HUDEP-2 (cell line): Measurements from ENCODE around the gene UTP18.
"Not testable (repeated sequence)": the region's sequence is repeated elsewhere in the genome, so short reads cannot be mapped to it uniquely, and the experiment has no call there.

Experiments
- DNase-seq, 76 experiments: peaks; one replicate each; lab custom pipeline; 2025; ENCODE audit not compliant: unreplicated experiment in 76 of 76; lab: John Stamatoyannopoulos, UW

UTP18 gene

DNA sequence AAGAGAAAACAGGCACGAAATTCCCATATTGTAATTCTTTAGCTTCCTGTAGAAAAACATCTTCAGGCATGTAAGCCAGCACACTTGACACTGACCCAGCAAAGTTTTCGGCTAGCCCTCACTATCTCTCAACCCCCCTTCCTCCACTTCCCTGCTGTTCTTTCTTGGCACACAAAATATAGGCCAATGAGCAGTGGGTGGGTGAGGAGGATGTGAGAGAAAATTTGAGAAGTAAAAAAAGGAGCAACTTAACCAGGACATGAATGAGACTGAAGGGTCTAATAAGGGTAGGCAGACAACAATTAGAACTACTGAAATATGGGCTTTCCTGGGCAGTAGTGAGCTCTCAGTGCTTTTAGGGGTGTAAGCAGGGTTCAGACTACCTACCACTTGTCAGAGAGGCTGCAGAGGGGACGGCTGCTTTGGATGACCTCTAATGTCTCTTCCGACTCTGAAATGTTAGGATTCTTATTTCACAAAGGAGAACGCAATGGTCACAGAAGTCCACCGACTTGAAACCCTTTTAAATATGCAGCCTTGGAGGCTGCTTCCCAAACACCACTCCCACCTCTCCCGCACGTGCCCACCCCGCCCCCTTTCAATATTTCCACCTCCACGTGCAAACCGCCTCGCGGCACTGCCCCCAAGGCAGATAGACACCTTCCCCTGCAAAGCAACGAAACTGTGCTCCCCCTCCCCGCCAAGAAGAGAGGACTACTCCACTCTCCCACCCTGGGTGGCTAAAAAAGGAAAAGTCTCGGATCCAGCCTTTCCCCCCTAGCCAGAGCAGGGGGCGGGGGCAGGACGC is 1.4 kb upstream of the UTP18 start:
- DNase-seq: peak in 33 of 76 experiments; percentile 2 to 49 (median 17)

DNA sequence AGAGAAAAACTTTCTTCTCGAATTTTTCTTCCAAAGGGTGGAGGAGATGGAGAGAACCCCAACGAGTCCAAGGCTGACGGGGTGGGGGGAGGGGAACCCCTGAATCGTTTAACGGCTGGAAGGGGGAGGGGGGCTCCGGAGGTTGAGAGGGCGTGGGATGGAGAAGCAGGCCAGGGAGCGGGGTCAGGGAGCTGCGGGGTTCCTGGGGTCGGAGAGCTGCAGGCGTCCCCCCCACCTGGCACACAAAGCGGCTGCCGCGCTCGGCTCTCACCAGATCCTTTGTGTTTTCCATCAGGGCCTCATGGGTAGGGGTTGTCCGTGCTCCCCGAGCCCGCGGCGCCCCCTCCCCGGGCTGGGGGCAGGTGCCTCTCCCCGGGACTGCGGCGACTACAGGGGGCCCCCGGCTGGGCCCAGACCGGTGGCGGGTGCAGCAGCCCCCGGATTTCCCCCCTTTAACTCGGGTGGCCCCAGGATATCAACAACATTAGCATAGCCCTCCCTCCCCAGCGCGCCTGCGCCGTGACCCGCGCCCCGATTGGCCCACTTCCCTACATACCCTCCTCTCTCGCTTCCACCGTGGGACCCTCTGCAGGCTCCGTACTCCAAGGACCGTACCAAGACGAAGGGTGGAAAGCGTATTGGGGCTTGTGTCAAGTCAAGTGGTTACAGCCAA is 646 bp upstream of the UTP18 start, which contains the start of gene MBTD1:
Gene MBTD1, minus strand, starts transcription at position 486 of the 673 bp plus-strand sequence. CDS start 34,888 bp downstream, outside the sequence.
- peak in 72 of 76 experiments; percentile 66 to 97 (median 90) for DNase-seq

DNA sequence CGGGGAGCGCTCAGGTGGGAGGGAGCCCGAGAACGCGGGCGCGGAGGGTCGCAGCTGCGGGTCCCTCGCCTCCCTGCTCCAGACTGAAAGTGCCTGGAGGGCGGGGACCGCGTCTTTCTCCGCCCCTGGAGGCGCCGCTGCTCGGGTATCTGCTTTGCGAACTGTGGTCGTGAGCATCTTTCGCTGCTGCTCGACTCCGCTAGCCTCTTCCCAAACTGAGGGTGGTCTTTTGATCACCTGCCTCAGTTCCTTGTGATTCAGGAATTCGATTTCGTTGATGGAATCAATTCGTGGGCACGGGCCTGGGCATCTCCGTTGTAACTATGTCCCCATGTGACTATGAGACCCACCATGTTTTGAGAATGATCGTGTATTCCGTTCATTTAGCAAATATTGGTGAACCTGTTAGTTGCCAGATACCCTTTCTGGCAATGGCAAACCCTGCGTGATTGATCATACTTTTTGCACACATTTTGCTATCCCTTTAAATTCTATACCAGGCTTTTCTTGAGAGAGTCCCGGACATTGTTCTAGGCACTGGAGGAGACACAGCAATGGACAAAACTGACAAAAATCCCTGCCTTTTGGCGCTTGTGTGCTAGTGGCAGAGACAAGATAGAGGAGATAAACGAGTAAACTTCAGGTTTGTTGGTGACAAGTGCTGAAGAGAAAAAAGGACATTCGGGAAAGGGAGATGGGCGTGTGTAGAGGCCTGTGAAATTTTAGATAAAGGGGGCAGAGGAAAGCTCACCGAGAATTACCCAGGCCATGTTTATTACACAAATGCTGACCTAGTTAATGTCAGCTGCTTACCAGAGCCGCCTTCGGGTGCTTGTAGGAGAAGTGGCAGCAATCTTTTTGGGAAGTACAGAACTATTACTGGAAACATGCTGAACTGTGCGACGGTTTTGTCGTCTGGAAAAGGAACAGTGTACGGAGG is 948 bp downstream of the UTP18 start:
- peak in 24 of 76 experiments; percentile 3 to 48 (median 18) for DNase-seq

DNA sequence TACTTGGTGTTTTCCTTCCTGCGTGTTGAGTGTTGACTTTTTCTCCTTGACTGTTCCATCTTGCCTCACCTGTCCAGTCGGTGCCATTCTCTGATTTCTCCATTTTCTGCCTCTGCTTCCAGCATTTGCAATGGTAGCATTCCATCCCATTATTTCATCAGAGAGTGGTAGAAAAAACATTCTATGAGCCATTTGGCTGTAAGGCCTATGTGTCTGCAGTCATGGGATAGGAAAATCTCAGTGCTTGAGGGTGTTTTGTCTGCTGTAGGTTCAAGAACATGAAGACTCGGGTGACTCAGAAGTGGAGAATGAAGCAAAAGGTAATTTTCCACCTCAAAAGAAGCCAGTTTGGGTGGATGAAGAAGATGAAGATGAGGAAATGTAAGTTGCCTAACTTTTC is 2.7 kb downstream of the UTP18 start:
- no peak for DNase-seq

DNA sequence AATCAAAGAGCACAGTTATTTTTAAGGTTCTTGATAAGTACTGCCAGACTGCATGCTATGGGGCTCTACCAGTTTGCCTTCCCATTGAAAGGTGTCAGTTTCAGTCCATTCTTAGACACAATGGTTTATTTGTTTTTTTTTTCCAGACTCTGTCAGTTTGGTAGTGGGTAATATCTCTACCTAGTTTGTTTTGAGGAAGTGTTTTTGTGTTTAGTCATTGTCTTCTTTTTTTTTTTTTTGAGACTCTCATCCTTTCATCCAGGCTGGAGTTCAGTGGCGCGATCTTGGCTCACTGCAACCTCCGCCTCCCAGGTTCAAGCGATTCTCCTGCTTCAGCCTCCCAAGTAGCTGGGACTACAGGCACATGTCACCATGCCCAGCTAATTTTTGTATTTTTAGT is 4.1 kb downstream of the UTP18 start:
- DNase-seq: not testable (repeated sequence)

DNA sequence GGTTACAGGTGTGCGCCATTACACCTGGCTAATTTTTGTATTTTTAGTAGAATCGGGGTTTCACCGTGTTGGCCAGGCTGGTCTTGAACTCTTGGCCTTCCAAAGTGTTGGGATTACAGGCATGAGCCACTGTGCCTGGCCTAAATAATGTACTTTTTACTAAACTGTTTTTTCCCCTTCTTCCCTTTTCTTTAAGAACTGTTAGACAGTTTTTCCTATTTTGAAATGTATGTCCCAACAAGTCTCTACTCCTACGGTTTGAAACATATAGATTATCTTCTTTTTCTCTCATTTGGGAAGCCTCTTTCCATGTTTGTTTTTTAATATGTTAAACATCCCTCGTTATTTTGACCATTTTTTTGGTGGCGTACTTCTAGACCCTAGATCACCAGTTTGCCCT is 9.6 kb downstream of the UTP18 start:
- no peak for DNase-seq

DNA sequence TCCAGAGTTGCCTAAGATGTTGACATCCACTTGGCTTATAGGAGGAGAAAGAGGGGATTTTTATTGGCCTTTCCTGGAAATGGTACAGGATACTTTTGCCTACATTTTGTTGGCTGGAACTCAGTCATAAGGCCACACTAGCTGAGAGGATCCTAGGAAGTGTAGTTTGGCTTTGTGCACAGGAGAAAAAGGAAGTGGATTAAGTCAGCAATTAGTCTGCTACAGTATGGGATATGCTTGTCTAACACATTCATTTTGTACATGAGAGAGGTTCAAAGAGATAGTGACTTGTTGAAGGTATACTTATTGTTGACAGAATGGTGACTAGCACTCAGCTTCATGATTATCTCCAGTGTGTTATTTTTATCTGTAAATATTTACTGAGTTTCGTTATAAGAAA is 10.3 kb downstream of the UTP18 start:
- no peak for DNase-seq

DNA sequence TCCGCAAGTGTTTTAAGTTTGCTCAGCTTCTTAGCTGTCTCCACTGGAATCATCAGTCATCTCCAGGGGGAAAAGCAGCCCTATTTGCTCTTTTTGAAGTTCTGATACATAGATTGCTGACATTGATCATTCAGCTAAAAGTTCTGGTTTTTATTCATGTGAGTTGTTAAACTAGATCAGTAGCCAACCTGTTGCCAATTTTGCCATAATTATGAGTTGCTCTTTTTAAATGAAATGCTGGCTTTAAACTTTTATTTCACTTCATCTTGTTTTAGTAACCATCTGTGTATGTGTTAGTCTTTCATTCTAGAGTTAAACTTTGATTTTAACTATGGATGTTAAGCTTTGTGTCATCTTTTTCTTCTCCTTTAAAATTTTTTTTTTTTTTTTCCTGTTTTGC is 12.5 kb downstream of the UTP18 start:
- DNase-seq: no peak

DNA sequence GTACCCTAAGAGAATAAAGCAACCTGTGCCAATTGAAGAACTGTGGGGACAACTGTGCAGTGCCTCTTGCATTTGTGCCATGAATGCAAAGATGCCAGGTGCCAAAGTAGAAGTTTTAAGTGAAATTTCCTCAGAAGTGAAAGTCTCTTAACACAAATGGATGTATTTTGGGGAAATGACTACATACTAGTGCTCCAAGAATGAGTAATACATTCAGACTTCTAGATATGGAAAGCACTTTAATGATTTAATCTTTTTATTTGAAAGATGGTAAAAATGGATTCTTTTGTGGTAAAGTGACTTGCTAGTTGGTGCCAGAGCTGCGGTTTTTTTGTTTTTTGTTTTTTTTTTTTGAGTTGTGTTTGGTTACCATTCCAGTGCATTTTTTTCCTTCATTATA is 15.0 kb downstream of the UTP18 start:
- DNase-seq: no peak

DNA sequence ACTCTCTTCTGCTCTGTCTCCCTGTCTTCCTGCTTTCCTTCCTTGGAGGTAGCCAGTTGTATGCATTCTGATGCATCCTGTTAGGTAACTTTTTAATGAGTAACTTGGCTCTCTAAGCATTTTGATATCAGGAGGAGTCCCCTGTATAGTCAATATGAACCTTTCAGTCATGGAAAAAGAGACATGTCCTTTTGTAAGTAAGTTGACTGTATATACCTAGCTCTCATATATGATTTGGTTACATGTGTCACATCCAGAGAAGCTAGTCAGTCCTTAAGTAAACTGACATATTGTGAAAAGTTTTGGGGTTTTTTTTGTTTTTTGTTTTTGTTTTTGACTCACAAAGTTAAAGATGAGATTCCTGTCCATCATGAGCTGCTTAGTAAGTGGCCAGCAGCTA is 18.8 kb downstream of the UTP18 start:
- DNase-seq: no peak

DNA sequence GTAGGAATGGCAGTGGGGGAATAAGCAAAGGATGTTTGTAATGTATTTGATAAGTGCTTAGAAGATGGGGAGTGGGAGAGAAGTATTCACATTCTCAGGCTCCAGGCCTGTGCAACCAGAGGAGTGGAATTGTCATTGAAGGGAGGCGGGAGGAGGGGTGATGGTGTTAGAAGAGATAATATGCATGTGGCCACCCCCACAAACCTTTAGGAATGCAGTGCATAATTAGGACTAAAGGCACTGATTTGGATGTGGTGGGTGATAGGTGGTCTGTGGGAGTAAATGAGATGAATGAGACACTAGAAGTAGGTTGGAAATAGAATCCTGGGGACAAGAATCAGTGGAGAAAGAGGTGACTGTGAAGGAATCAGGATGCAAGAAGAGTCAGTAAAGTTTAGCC is 27.1 kb downstream of the UTP18 start:
- no peak for DNase-seq

DNA sequence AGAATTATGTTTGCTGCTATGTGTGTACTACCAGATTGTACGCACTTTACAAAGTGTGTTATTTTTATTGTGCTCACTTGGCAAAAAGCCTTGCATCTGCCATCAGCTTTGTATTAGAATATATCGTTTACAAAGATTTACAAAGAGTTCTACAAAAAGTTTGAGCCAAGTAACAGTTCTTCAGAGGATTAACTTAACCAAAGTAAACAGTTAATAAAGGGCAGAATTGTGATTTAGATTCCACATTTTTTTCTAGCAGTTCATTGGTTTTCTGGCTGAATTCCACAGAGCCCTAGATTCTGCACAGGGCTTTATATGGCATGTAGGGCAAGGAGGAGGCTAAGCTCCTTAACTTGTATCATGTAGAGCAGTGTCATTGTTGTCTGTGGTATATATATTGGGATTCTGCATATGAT is 29.4 kb downstream of the UTP18 start:
- no peak for DNase-seq

DNA sequence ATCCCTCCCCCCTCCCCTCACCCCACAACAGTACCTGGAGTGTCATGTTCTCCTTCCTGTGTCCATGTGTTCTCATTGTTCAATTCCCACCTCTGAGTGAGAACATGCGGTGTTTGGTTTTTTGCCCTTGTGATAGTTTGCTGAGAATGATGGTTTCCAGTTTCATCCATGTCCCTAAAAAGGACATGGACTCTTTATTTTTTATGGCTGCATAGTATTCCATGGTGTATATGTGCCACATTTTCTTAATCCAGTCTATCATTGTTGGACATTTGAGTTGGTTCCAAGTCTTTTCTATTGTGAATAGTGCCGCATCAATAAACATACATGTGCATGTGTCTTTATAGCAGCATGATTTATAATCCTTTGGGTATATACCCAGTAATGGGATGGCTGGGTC is 34.0 kb downstream of the UTP18 start:
- not testable (repeated sequence) for DNase-seq

DNA sequence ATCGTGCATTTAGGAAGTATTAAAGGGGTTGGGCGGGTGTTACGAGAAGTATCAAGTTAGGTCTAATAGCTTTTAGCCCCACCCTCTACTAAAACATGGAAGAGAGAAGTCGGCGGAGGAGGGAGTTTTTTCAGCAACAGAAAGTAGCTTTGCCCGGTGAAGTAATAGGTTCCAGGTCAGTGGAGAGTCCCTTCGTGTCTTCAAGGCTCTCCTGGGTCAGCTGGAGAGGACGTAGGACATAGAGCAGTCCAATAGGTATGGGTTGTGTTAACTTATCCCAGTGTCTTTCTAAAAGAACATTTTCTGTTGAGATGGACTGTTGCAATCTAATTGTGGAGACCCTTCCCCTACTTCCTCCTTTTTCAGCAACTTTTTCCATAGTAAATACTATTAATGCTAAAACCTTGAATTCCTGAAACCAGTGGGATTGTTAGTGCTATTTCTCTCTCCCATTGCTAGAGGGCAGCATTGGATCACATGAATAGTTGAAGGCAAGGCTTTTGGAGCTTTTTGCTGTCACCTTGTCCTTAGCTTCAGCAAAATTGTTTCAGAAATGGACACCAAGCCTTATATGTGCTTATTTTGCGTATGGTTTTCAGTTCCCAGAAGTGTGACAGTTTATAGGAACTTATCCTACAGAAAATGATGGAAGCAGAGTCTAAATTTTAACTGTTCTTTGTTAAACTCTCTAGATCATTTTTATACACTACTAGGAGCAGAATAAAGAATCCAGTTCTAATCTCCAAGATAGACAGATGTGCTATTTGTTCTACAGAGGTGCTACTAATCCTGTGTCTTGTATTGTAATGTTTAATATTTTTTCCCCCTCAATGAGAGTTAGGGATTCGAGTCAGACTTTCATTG is 38.4 kb downstream of the UTP18 start:
- peak in 22 of 76 experiments; percentile 1 to 38 (median 10) for DNase-seq

DNA sequence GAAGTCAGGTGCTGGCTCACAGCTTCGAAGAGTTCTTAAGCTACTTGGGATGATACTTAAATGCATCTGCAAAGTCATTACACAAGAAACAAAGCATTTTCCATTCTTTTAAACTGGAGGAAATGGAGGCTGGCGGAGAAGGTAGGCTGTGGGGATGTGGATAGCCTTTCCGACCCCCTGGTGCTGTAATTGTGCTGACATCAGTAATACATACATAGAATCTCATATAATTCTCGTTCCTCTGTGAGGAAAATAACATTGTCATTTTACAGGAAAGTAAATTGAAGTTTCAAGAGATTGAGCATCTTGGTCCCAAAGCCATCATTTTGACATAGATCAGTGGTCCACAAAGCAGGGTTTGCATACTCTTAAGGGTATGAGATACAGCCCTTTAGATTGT is 39.5 kb downstream of the UTP18 start:
- no peak for DNase-seq

DNA sequence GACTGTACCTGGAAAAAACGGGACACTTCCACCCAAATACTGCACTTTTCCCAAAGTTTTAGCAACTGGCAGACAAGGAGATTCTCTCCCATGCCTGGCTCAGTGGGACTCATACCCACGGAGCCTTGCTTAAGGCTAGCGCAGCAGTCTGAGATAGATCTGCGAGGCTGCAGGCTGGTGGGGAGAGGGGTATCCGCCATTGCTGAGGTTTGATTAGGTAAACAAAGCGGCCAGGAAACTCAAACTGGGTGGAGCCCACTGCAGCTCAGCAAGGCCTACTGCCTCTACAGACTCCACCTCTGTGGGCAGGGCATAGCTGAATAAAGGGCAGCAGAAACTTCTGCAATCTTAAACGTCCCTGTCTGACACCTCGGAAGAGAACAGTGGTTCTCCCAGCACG is 44.8 kb downstream of the UTP18 start:
- DNase-seq: no peak

DNA sequence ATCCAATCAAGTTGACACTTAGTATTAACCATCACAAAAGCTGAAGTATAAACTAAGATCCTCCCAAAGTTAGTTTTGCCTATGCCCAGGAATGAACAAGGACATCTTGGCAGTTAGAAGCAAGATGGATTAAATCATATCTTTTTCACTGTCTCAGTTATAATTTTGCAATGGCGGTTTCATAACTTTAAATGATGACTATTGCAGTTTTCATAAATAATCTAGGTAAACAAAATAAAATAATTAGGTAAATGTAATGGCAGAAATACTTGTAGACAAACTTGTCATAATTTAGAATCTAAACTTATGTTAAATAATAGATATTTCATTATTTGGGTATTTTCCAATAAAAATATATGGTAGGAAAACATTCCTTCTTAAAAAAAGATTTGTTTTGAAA is 51.7 kb downstream of the UTP18 start:
- not testable (repeated sequence) for DNase-seq

DNA sequence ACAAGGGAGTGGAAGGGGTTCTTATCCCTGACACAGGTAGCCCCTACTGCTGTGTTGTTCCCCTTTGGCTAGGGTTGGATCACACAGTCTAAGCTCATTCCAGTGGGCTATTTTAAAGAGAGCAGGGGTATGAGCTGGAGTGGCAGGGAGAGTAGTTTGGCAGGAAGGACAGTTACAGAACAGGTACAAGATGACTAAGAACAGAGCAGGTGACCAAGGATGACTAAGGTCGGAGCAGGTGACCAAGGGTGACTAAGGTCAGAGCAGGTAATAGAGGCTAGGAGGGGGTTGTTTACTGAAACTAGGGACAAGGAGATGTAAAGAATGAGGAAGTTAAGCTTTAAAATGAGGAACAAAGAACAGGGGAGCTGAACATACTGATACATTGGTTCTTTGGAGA is 58.8 kb downstream of the UTP18 start:
- no peak for DNase-seq

DNA sequence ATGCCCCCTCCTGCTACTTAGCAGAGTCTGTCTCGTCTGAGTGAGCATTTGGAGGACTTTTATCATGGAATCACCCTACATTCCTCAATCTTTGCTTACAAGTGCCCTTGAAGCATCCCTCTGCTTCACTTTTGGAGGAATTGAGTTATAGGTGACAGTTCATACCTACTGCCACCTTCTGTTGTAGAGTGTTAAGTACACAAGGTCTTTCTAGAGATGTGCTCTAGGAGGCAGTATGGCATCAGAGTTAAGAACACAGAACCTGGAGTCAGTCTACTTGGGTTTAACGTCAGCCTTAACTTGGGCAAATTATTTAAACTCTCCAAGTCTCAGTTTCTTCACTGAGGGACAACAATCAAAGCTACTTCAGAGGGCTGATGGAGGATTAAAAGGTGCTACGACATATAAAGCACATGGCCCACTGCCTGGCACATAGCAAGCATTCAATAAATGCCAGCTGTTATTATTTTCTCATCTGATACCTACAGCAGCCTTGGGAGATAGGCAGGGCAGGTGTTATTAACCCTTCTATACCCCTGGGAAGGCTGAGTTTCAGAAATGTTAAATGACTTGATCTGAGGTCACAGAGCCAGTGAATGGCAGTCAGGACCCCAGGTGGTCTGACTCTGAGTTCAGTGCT is 62.2 kb downstream of the UTP18 start:
- peak in 30 of 76 experiments; percentile 3 to 67 (median 30) for DNase-seq
